Measurements from ENCODE around the gene USP50.

DNA sequence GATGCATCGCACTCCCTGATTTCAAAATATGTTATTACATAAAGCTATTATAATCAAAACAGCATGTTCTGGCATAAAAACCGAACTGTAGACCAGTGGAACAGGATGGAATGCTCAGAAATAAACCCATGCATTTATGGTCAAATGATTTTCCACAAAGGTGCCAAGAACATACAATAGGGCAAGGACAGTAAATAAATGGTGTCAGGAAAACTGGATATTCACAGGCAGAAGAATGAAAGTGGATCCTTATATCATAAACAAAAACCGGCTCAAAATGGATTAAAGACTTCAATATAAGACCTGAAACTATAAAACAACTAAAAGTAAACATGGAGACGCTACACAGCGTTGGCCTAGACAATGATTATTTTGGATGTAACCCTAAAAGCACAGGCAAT lies 22.6 kb downstream of the USP50 start:
- TF ChIP-seq, protein P1, sequence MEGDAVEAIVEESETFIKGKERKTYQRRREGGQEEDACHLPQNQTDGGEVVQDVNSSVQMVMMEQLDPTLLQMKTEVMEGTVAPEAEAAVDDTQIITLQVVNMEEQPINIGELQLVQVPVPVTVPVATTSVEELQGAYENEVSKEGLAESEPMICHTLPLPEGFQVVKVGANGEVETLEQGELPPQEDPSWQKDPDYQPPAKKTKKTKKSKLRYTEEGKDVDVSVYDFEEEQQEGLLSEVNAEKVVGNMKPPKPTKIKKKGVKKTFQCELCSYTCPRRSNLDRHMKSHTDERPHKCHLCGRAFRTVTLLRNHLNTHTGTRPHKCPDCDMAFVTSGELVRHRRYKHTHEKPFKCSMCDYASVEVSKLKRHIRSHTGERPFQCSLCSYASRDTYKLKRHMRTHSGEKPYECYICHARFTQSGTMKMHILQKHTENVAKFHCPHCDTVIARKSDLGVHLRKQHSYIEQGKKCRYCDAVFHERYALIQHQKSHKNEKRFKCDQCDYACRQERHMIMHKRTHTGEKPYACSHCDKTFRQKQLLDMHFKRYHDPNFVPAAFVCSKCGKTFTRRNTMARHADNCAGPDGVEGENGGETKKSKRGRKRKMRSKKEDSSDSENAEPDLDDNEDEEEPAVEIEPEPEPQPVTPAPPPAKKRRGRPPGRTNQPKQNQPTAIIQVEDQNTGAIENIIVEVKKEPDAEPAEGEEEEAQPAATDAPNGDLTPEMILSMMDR (IDR thresholded peaks at IDR 0.05), result no peak
- TF ChIP-seq POLR2A (IDR thresholded peaks at IDR 0.05), result no peak

Data from lower leg skin (tissue), 3 donors.